Measurements from ENCODE around the gene HNRNPF.
"Not testable (repeated sequence)": the region's sequence is repeated elsewhere in the genome, so short reads cannot be mapped to it uniquely, and the experiment has no call there.

Gene HNRNPF

DNA sequence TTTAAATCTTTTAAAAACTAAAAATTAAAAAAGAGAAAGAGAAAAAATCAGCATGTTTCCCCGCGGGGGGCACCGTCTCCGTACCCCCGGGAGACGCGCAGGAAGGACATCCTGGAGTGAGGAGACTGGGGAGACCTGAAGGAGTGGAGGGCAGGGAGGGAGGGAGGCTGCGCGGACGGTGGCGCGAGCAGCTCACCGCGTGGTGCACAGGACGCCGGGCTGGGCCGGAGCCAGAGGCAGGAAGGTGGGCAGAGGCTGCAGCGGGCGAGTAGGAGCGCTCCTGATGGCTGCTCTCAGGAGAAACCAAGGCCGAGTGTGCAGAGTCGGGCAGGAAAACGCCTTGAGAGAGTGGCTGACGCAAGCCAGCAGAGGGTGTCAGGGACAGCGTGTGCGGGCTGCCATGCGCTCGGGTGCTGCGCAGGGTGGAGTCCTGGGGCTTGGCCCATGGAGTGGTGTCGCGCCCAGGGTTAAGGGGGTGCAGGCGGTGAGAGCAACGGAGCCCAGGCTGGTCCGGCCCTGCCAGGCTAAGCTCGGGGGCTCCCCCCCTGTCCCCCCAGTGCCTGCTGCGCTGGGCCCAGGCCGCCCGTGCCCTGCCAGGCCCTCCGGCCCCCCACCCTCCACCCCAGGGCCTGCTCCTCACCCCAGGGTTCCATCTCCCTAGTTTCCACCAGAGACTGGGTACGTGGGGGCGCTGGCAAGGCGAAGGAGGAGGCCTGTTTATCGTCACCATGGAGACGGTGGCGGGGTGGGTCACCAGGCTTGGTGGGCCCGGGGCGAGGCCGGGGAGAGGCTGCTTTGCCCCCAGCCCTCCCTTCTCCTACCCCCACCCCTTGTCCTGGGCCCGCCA, 66.5 kb downstream of the HNRNPF start:
- H3K4me1 ChIP-seq (ENCODE audit: control insufficient read depth in 2 of 2, insufficient read depth in 2 of 2, low read length in 2 of 2), result no peaks in the 10 kb centered on the region
- no peaks in the 10 kb centered on the region for H3K36me3 ChIP-seq (ENCODE audit: control insufficient read depth in 2 of 2, insufficient read depth in 2 of 2, low read length in 2 of 2)
- H3K4me3 ChIP-seq (ENCODE audit: low read length in 2 of 2), result no peak overlapping the region
- no peaks in the 10 kb centered on the region for H3K9me3 ChIP-seq (ENCODE audit: control insufficient read depth in 2 of 2, low read length in 2 of 2)
- peaks cover 4 to 5% of the 10 kb centered on the region in 2 donors for H3K27me3 ChIP-seq (ENCODE audit: control insufficient read depth in 2 of 2, insufficient read depth in 2 of 2, low read length in 2 of 2)
- H3K27ac ChIP-seq (ENCODE audit: low read depth in 2 of 2, low read length in 2 of 2), result no peak overlapping the region
- H3K9ac ChIP-seq (ENCODE audit: low read depth in 1 of 2, low read length in 2 of 2), result no peak overlapping the region

DNA sequence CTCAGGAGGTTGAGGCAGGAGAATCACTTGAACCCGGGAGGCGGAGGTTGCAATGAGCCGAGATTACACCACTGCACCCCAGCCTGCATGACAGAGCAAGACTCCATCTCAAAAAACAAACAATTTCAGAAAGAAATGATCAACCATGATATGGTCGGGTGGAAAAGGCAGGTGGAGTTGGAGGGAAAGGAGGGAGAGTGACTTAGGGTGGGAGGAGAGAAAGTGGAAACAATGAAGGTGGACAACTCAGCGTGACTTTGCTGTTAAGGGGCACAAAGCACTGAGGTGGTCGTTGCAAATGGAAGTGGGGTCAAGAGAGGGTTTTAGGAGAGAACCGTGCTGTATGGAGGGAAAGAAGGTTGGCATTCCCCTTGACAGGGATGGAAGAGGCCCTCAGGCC, 67.5 kb downstream of the HNRNPF start:
- no peak overlapping the region for H3K27ac ChIP-seq (ENCODE audit: low read depth in 2 of 2, low read length in 2 of 2)
- H3K36me3 ChIP-seq (ENCODE audit: control insufficient read depth in 2 of 2, insufficient read depth in 2 of 2, low read length in 2 of 2), result no peaks in the 10 kb centered on the region
- H3K9ac ChIP-seq (ENCODE audit: low read depth in 1 of 2, low read length in 2 of 2), result no peak overlapping the region
- no peaks in the 10 kb centered on the region for H3K9me3 ChIP-seq (ENCODE audit: control insufficient read depth in 2 of 2, low read length in 2 of 2)
- peaks cover 0 to 5% of the 10 kb centered on the region in 2 donors for H3K4me1 ChIP-seq (ENCODE audit: control insufficient read depth in 2 of 2, insufficient read depth in 2 of 2, low read length in 2 of 2)
- no peak overlapping the region for H3K4me3 ChIP-seq (ENCODE audit: low read length in 2 of 2)
- H3K27me3 ChIP-seq (ENCODE audit: control insufficient read depth in 2 of 2, insufficient read depth in 2 of 2, low read length in 2 of 2), result peaks cover 4 to 5% of the 10 kb centered on the region in 2 donors

DNA sequence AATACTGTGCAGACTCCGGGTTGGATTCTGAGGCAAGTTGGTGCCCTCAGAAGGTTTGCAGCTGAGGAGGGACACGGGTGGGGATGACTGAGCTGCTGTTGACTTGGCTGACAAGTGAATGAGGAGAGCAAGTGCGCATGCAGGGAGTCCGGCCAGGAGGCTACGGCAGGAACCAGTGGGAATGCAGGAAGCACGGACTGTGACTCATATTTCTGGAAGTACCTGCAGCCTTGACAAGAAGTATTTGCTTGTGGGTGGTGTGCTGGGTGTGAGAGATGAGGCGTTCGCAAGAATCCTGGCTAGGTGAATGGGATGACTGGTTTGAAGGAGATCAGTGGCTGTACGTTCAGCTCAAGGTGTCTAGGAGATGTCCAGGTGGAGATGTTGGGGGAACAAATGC, 68.4 kb downstream of the HNRNPF start:
- no peaks in the 10 kb centered on the region for H3K36me3 ChIP-seq (ENCODE audit: control insufficient read depth in 2 of 2, insufficient read depth in 2 of 2, low read length in 2 of 2)
- no peaks in the 10 kb centered on the region for H3K9me3 ChIP-seq (ENCODE audit: control insufficient read depth in 2 of 2, low read length in 2 of 2)
- H3K27ac ChIP-seq (ENCODE audit: low read depth in 2 of 2, low read length in 2 of 2), result no peak overlapping the region
- H3K27me3 ChIP-seq (ENCODE audit: control insufficient read depth in 2 of 2, insufficient read depth in 2 of 2, low read length in 2 of 2), result peaks cover 4 to 5% of the 10 kb centered on the region in 2 donors
- no peak overlapping the region for H3K4me3 ChIP-seq (ENCODE audit: low read length in 2 of 2)
- no peak overlapping the region for H3K9ac ChIP-seq (ENCODE audit: low read depth in 1 of 2, low read length in 2 of 2)
- H3K4me1 ChIP-seq (ENCODE audit: control insufficient read depth in 2 of 2, insufficient read depth in 2 of 2, low read length in 2 of 2), result peaks cover 0 to 5% of the 10 kb centered on the region in 2 donors

DNA sequence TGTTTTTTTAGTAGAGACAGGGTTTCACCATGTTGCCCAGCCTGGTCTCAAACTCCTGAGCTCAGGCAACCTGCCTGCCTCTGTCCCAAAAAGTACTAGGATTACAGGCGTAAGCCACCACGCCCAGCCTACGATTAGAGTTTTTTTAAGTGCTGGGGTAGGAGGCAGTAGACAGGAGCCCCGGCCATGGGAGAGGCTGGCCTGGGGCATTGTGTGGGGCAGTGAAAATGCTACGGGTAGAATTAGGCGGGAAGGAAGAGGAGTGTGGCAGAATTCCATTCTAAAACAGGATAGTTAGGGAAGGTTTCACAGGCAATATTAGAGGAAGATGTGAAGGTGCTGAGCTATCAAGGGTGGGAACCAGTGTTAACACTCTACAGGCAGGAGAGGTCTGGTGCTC, 68.9 kb downstream of the HNRNPF start:
- Histone ChIP-seq H3K4me3 (ENCODE audit: low read length in 2 of 2) (no peak overlapping the region), H3K27me3 (ENCODE audit: control insufficient read depth in 2 of 2, insufficient read depth in 2 of 2, low read length in 2 of 2) (peaks cover 4 to 5% of the 10 kb centered on the region in 2 donors), H3K36me3 (ENCODE audit: control insufficient read depth in 2 of 2, insufficient read depth in 2 of 2, low read length in 2 of 2) (no peaks in the 10 kb centered on the region)

DNA sequence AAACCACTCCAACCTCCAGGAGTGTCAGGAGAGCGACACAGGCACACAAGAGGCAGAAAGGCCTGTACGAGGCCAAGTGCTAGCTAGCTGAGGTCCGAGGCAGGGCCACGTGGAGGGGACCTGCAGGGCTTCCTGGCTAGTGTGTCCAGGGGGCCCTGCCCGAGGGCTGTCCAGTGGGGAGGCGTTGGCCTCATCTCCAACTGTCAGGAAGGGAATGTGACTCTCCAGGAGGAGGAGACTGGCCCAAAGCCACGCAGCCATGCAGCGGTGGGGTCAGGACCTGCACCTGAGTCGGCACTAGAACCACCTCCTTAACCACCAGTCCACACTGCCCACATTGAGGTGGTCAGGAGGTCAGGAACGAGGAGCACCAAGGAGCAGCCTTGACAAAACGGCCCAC, 69.8 kb downstream of the HNRNPF start:
- Histone ChIP-seq H3K4me1 (ENCODE audit: control insufficient read depth in 2 of 2, insufficient read depth in 2 of 2, low read length in 2 of 2) (peaks cover 0 to 5% of the 10 kb centered on the region in 2 donors), H3K9me3 (ENCODE audit: control insufficient read depth in 2 of 2, low read length in 2 of 2) (no peaks in the 10 kb centered on the region), H3K27ac (ENCODE audit: low read depth in 2 of 2, low read length in 2 of 2) (no peak overlapping the region), H3K27me3 (ENCODE audit: control insufficient read depth in 2 of 2, insufficient read depth in 2 of 2, low read length in 2 of 2) (peaks cover 4 to 5% of the 10 kb centered on the region in 2 donors), H3K4me3 (ENCODE audit: low read length in 2 of 2) (no peak overlapping the region), H3K9ac (ENCODE audit: low read depth in 1 of 2, low read length in 2 of 2) (no peak overlapping the region), H3K36me3 (ENCODE audit: control insufficient read depth in 2 of 2, insufficient read depth in 2 of 2, low read length in 2 of 2) (no peaks in the 10 kb centered on the region)

More for the DNA sequence above, 68.9 kb downstream of the HNRNPF start:
- H3K9me3 ChIP-seq (ENCODE audit: control insufficient read depth in 2 of 2, low read length in 2 of 2), result no peaks in the 10 kb centered on the region
- H3K9ac ChIP-seq (ENCODE audit: low read depth in 1 of 2, low read length in 2 of 2), result no peak overlapping the region
- H3K4me1 ChIP-seq (ENCODE audit: control insufficient read depth in 2 of 2, insufficient read depth in 2 of 2, low read length in 2 of 2), result peaks cover 0 to 5% of the 10 kb centered on the region in 2 donors
- no peak overlapping the region for H3K27ac ChIP-seq (ENCODE audit: low read depth in 2 of 2, low read length in 2 of 2)

DNA sequence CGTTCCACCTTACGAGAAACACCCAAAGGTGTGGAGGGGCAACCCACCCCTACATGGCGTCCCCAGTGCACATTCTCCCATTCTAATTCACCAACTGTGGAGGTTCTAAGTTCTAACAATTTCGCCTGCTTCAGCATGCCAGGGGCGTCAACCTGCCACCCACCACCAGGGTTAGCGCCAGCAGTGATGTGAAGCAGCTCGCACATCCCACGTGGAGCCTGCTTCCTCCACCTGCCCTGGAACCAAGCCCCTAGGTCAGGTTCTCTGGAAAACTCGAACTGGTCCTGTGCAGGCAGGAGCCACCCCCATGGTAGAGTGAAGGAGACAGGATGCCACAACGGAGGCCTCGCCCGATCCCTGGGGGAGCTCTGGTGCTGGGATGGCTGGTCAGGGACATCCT, 70.9 kb downstream of the HNRNPF start:
- no peaks in the 10 kb centered on the region for H3K9me3 ChIP-seq (ENCODE audit: control insufficient read depth in 2 of 2, low read length in 2 of 2)
- no peak overlapping the region for H3K4me3 ChIP-seq (ENCODE audit: low read length in 2 of 2)
- no peaks in the 10 kb centered on the region for H3K36me3 ChIP-seq (ENCODE audit: control insufficient read depth in 2 of 2, insufficient read depth in 2 of 2, low read length in 2 of 2)
- peaks cover 0 to 5% of the 10 kb centered on the region in 2 donors for H3K4me1 ChIP-seq (ENCODE audit: control insufficient read depth in 2 of 2, insufficient read depth in 2 of 2, low read length in 2 of 2)
- no peak overlapping the region for H3K27ac ChIP-seq (ENCODE audit: low read depth in 2 of 2, low read length in 2 of 2)
- peaks cover 4 to 5% of the 10 kb centered on the region in 2 donors for H3K27me3 ChIP-seq (ENCODE audit: control insufficient read depth in 2 of 2, insufficient read depth in 2 of 2, low read length in 2 of 2)
- H3K9ac ChIP-seq (ENCODE audit: low read depth in 1 of 2, low read length in 2 of 2), result no peak overlapping the region

DNA sequence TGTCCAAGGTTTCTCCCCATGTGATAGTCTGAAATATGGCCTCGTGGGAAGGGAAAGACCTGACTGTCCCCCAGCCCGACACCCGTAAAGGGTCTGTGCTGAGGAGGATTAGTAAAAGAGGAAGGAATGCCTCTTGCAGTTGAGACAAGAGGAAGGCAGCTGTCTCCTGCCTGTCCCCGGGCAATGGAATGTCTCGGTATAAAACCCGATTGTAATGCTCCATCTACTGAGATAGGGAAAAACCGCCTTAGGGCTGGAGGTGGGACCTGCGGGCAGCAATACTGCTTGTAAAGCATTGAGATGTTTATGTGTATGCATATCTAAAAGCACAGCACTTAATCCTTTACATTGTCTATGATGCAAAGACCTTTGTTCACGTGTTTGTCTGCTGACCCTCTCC, 71.5 kb downstream of the HNRNPF start:
- H3K36me3 ChIP-seq (ENCODE audit: control insufficient read depth in 2 of 2, insufficient read depth in 2 of 2, low read length in 2 of 2); H3K4me3 ChIP-seq (ENCODE audit: low read length in 2 of 2); H3K27me3 ChIP-seq (ENCODE audit: control insufficient read depth in 2 of 2, insufficient read depth in 2 of 2, low read length in 2 of 2); H3K9ac ChIP-seq (ENCODE audit: low read depth in 1 of 2, low read length in 2 of 2); H3K4me1 ChIP-seq (ENCODE audit: control insufficient read depth in 2 of 2, insufficient read depth in 2 of 2, low read length in 2 of 2); H3K27ac ChIP-seq (ENCODE audit: low read depth in 2 of 2, low read length in 2 of 2); H3K9me3 ChIP-seq (ENCODE audit: control insufficient read depth in 2 of 2, low read length in 2 of 2): not testable (repeated sequence)

DNA sequence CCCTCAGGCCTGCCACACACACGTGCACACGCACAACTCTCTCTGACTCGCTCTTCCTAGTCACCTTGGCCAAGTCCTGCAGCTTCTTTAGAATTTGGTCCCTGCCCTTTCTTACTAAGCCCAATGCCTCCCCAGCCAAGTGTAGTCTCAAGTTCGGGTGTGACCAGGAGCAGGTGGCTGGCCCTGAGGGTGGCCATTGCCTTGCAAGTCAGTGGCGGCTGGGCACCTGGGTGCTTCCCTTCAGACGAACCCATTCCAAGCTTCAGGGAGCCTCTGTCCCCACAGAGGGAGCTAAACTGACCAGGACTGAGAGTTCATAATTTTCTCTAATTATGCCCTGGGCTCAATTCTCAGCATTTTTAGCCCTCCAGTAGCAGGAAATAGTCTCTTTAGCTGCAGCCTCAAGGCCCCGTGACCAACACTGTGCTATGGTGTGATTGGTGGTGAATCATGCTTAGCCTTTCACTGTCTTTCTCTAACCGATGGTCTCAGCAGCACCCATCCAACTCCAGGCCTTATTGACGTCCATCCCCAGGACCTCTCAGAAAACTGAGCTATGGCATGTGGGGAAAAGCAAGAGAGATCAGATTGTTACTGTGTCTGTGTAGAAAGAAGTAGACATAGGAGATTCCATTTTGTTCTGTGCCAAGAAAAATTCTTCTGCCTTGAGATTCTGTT, 72.2 kb downstream of the HNRNPF start:
- Histone ChIP-seq H3K36me3 (ENCODE audit: control insufficient read depth in 2 of 2, insufficient read depth in 2 of 2, low read length in 2 of 2) (no peaks in the 10 kb centered on the region), H3K27me3 (ENCODE audit: control insufficient read depth in 2 of 2, insufficient read depth in 2 of 2, low read length in 2 of 2) (peaks cover 4 to 5% of the 10 kb centered on the region in 2 donors), H3K27ac (ENCODE audit: low read depth in 2 of 2, low read length in 2 of 2) (no peak overlapping the region), H3K9me3 (ENCODE audit: control insufficient read depth in 2 of 2, low read length in 2 of 2) (no peaks in the 10 kb centered on the region), H3K4me1 (ENCODE audit: control insufficient read depth in 2 of 2, insufficient read depth in 2 of 2, low read length in 2 of 2) (peaks cover 0 to 5% of the 10 kb centered on the region in 2 donors), H3K9ac (ENCODE audit: low read depth in 1 of 2, low read length in 2 of 2) (no peak overlapping the region), H3K4me3 (ENCODE audit: low read length in 2 of 2) (no peak overlapping the region)

DNA sequence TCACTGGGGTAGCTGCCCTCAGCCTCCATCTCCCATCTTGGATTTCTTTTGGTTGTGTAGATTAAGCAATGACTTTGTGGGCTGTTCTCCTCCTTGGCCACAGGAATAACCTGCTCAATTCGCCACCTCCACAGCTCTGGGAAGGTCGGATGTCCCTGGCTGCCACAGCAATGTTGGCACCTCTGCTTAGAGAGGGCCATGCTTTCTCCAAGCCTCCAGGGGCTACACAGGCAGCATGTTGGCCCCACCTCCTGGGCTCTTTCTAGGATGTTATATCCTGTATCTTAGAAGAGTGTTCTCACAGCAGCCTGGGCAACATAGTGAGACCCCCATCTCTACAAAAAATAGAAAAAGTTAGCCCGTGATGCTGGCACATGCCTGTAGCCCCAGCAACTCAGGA, 72.9 kb downstream of the HNRNPF start:
- Histone ChIP-seq H3K27ac (ENCODE audit: low read depth in 2 of 2, low read length in 2 of 2) (no peak overlapping the region), H3K4me1 (ENCODE audit: control insufficient read depth in 2 of 2, insufficient read depth in 2 of 2, low read length in 2 of 2) (peaks cover 0 to 5% of the 10 kb centered on the region in 2 donors), H3K36me3 (ENCODE audit: control insufficient read depth in 2 of 2, insufficient read depth in 2 of 2, low read length in 2 of 2) (no peaks in the 10 kb centered on the region), H3K9ac (ENCODE audit: low read depth in 1 of 2, low read length in 2 of 2) (no peak overlapping the region), H3K4me3 (ENCODE audit: low read length in 2 of 2) (no peak overlapping the region), H3K9me3 (ENCODE audit: control insufficient read depth in 2 of 2, low read length in 2 of 2) (no peaks in the 10 kb centered on the region), H3K27me3 (ENCODE audit: control insufficient read depth in 2 of 2, insufficient read depth in 2 of 2, low read length in 2 of 2) (peaks cover 4 to 5% of the 10 kb centered on the region in 2 donors)
